Measurements from ENCODE around the gene DNASE1L1. TPM values are rescaled to one million over a fixed set of nuclear protein-coding genes. Genes with fewer than 3 reads are reported as not detected.
A peak's percentile ranks its signal among the peaks of the same experiment; 100 is the strongest.

DNASE1L1 gene
- polyA plus RNA-seq, 1 donor = 26.2 TPM

DNA sequence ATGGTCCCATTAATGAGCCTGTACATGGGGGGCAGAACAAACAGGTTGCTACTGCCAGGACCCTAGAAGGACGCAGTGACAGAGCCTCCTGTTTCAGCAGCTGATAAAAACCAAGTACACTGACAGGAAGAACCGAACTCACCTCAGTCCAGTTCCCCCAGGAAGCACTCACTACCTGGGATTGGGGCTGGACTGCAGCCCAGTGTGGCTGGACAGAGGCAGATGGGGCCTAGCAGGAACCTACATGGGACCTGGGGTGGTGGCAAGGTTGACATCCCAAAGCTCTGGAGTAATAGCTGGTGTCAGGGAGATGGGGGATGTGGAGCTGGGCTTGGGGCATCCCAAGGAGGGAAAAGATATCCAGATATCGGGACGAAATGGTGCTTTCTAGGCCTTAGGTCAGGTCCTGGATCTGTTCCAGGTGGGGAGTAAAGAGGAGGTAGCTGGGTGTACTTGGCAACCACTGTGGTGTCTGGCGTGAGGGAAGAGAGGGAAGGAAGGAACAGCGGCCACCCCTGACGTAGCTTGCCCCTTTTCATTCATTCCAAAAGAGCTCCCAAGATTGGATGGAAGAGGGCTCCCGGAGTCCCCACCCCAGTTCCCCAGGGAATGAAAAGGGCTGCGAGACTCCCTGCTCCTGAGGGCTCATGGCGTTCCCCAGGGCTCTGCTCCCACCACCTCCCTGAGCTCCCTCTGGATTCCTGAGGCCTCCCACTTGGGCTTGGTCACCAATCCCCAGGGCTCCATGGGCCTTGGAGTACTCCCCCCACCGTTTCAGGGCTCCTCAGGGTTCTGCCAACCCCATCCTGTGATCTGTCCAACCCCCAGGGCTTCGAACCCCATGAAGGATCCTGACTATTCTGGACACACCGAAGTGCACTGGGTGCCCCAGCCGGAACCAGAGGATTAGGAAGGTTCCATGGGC, 25.4 kb downstream of the DNASE1L1 start:
- DNase-seq = no peak
- Histone ChIP-seq H3K27ac (ENCODE audit: low read length) (no peak overlapping the region), H3K4me3 (ENCODE audit: low read length) (no peak overlapping the region), H3K27me3 (ENCODE audit: control insufficient read depth, insufficient read depth, low read length) (no peaks in the 10 kb centered on the region), H3K36me3 (ENCODE audit: control insufficient read depth, insufficient read depth, low read length) (peaks cover 3% of the 10 kb centered on the region), H3K9me3 (ENCODE audit: control insufficient read depth, low read depth, low read length) (no peaks in the 10 kb centered on the region), H3K4me1 (ENCODE audit: control insufficient read depth, insufficient read depth, low read length) (peaks cover 13% of the 10 kb centered on the region)
- no CpG with 5 or more reads among the region's 14 CpGs for WGBS (ENCODE audit: insufficient coverage, low lambda C conversion rate)

DNA sequence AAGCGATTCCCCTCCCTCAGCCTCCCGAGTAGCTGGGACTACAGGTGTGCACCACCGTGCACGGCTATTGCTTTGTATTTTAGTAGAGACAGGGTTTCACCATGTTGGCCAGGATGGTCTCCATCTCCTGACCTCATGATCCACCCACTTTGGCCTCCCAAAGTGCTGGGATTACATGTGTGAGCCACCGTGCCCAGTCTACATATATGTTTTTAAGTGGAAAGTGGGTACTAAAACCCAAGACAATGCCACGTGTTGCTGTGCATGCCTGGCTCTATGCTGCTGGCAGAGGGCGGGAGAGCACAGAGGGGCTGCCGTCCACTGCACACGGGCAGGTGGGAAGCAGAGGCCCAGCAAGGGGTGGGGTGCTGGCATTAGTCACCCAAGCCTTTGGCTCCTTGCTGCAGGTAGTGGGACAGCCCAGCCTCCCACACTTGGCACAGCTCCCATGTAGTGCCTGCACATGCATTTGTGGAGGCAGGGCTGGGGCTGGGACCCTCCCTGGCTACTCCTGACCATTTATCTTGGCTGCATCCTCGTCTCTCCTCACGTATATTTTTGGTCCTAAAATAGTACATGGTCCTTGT, 26.5 kb downstream of the DNASE1L1 start:
- DNase-seq = no peak
- no peak overlapping the region for H3K27ac ChIP-seq (ENCODE audit: low read length)
- H3K27me3 ChIP-seq (ENCODE audit: control insufficient read depth, insufficient read depth, low read length) = no peaks in the 10 kb centered on the region
- H3K4me3 ChIP-seq (ENCODE audit: low read length) = no peak overlapping the region
- WGBS (ENCODE audit: insufficient coverage, low lambda C conversion rate) = no CpG with 5 or more reads among the region's 11 CpGs
- peaks cover 16% of the 10 kb centered on the region for H3K4me1 ChIP-seq (ENCODE audit: control insufficient read depth, insufficient read depth, low read length)
- no peaks in the 10 kb centered on the region for H3K9me3 ChIP-seq (ENCODE audit: control insufficient read depth, low read depth, low read length)
- peaks cover 3% of the 10 kb centered on the region for H3K36me3 ChIP-seq (ENCODE audit: control insufficient read depth, insufficient read depth, low read length)

- WGBS (ENCODE audit: insufficient coverage, low lambda C conversion rate) = no CpG with 5 or more reads among the region's 6 CpGs
- Histone ChIP-seq H3K4me1 (ENCODE audit: control insufficient read depth, insufficient read depth, low read length) (peaks cover 16% of the 10 kb centered on the region), H3K27me3 (ENCODE audit: control insufficient read depth, insufficient read depth, low read length) (no peaks in the 10 kb centered on the region), H3K27ac (ENCODE audit: low read length) (no peak overlapping the region), H3K9me3 (ENCODE audit: control insufficient read depth, low read depth, low read length) (no peaks in the 10 kb centered on the region), H3K4me3 (ENCODE audit: low read length) (no peak overlapping the region), H3K36me3 (ENCODE audit: control insufficient read depth, insufficient read depth, low read length) (peaks cover 3% of the 10 kb centered on the region)
- DNase-seq = no peak
Observed at GRCh38 chrX:154381271-154381670, 27.8 kb downstream of the DNASE1L1 start.

- Histone ChIP-seq H3K27me3 (ENCODE audit: control insufficient read depth, insufficient read depth, low read length) (no peaks in the 10 kb centered on the region), H3K4me1 (ENCODE audit: control insufficient read depth, insufficient read depth, low read length) (peaks cover 16% of the 10 kb centered on the region), H3K4me3 (ENCODE audit: low read length) (no peak overlapping the region), H3K9me3 (ENCODE audit: control insufficient read depth, low read depth, low read length) (no peaks in the 10 kb centered on the region), H3K27ac (ENCODE audit: low read length) (no peak overlapping the region), H3K36me3 (ENCODE audit: control insufficient read depth, insufficient read depth, low read length) (peaks cover 3% of the 10 kb centered on the region)
- no peak for DNase-seq
- WGBS (ENCODE audit: insufficient coverage, low lambda C conversion rate) = no CpG with 5 or more reads among the region's 14 CpGs
Observed at GRCh38 chrX:154380787-154381186, 28.3 kb downstream of the DNASE1L1 start.

- DNase-seq = peak in 1 of 2 donors; percentile 15
- H3K4me1 ChIP-seq (ENCODE audit: control insufficient read depth, insufficient read depth, low read length) = peaks cover 16% of the 10 kb centered on the region
- H3K9me3 ChIP-seq (ENCODE audit: control insufficient read depth, low read depth, low read length) = no peaks in the 10 kb centered on the region
- H3K4me3 ChIP-seq (ENCODE audit: low read length) = peak overlapping the region; percentile 87
- peaks cover 3% of the 10 kb centered on the region for H3K36me3 ChIP-seq (ENCODE audit: control insufficient read depth, insufficient read depth, low read length)
- H3K27me3 ChIP-seq (ENCODE audit: control insufficient read depth, insufficient read depth, low read length) = no peaks in the 10 kb centered on the region
- no CpG with 5 or more reads among the region's 13 CpGs for WGBS (ENCODE audit: insufficient coverage, low lambda C conversion rate)
- peak overlapping the region; percentile 86 for H3K27ac ChIP-seq (ENCODE audit: low read length)
Observed at GRCh38 chrX:154380153-154380552, 28.9 kb downstream of the DNASE1L1 start.

DNA sequence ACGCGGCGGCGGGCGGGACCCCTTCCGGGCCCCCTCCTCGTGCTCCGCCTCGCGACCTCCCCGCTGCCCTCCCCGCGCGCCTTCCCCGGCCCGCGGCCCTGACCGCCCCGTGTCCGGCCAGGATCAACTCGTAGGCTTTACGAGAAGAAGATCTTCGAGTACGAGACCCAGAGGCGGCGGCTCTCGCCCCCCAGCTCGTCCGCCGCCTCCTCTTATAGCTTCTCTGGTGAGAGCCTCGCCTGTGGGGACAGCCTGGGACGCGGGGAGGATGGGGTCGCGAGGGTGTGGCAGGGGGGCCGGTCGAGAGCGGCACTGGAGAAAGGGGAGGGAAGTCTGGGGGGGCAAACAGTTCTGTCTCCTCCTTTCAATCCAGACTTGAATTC, 29.5 kb downstream of the DNASE1L1 start:
- no CpG with 5 or more reads among the region's 38 CpGs for WGBS (ENCODE audit: insufficient coverage, low lambda C conversion rate)
- Histone ChIP-seq H3K4me1 (ENCODE audit: control insufficient read depth, insufficient read depth, low read length) (peaks cover 16% of the 10 kb centered on the region), H3K4me3 (ENCODE audit: low read length) (peak overlapping the region; percentile 87), H3K9me3 (ENCODE audit: control insufficient read depth, low read depth, low read length) (no peaks in the 10 kb centered on the region), H3K27ac (ENCODE audit: low read length) (peak overlapping the region; percentile 86), H3K36me3 (ENCODE audit: control insufficient read depth, insufficient read depth, low read length) (peaks cover 3% of the 10 kb centered on the region), H3K27me3 (ENCODE audit: control insufficient read depth, insufficient read depth, low read length) (peaks cover 3% of the 10 kb centered on the region)
- DNase-seq = no peak

DNA sequence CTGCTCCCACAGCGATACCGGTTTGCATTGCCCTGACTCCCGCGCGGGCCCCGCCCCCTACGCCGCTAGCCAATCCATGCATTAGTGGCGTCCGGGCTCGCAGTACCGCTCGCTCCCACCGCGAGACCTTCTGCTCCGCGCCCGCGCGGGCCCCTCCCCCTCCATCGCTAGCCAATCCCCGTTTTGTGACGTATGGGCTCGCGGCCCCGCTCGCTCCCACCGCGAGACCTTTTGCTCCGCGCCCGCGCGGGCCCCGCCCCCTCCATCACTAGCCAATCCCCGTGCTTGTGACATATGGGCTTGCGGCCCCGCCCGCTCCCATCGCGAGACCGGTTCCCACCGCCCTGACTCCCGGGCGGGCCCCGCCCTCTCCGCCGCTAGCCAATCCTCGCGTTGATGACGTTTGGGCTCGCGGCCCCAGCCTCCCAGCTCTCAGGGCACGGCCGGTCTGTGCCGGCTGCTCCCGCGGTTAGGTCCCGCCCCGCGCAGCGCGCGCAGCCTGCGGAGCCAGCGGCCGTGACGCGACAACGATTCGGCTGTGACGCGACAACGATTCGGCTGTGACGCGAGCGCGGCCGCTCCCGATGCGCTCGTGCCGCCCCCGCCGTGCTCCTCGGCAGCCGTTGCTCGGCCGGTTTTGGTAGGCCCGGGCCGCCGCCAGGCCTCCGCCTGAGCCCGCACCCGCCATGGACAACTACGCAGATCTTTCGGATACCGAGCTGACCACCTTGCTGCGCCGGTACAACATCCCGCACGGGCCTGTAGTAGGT, 30.1 kb downstream of the DNASE1L1 start, which contains the start of gene EMD:
Gene EMD, plus strand, starts transcription at position 497 of the 770 bp plus-strand sequence. Its CDS starts 190 bp downstream, at position 687.
- Histone ChIP-seq H3K4me3 (ENCODE audit: low read length) (peak within 1 kb of the TSS; percentile 87), H3K27me3 (ENCODE audit: control insufficient read depth, insufficient read depth, low read length) (peaks cover 3% of the 10 kb centered on the region), H3K4me1 (ENCODE audit: control insufficient read depth, insufficient read depth, low read length) (peaks cover 12% of the 10 kb centered on the region), H3K9me3 (ENCODE audit: control insufficient read depth, low read depth, low read length) (no peaks in the 10 kb centered on the region), H3K36me3 (ENCODE audit: control insufficient read depth, insufficient read depth, low read length) (peaks cover 3% of the 10 kb centered on the region), H3K27ac (ENCODE audit: low read length) (peak within 1 kb of the TSS; percentile 89)
- WGBS (ENCODE audit: insufficient coverage, low lambda C conversion rate) = no CpG with 5 or more reads among the region's 103 CpGs
- peak; percentile 97 to 99 for DNase-seq

- WGBS (ENCODE audit: insufficient coverage, low lambda C conversion rate) = no CpG with 5 or more reads among the region's 79 CpGs
- Histone ChIP-seq H3K9me3 (ENCODE audit: control insufficient read depth, low read depth, low read length) (no peaks in the 10 kb centered on the region), H3K4me3 (ENCODE audit: low read length) (peak overlapping the region; percentile 41)
Observed at GRCh38 chrX:154378059-154378798, 30.8 kb downstream of the DNASE1L1 start.

DNA sequence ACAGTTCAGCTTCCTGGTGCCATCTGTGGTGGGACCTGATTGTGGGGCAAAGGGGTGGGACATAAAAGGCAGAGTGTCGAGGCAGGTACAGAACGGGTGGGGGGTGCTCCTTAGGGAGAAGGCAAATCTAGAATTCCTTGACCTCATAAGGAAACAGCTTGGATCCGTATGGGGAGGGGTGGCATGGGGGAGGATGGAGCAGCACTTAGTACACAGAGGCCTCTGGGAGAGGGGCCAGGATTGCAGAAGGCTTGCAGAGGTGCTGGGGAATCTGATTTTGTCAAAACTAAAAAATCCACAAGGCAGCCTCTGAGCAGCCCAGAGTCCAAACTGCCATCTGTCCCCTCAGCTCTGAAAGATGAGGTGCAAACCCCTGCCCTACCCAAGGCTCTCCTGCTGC, 32.3 kb downstream of the DNASE1L1 start:
- H3K27me3 ChIP-seq (ENCODE audit: control insufficient read depth, insufficient read depth, low read length) = peaks cover 13% of the 10 kb centered on the region
- peaks cover 3% of the 10 kb centered on the region for H3K9me3 ChIP-seq (ENCODE audit: control insufficient read depth, low read depth, low read length)
- H3K27ac ChIP-seq (ENCODE audit: low read length) = peak overlapping the region; percentile 89
- peaks cover 3% of the 10 kb centered on the region for H3K36me3 ChIP-seq (ENCODE audit: control insufficient read depth, insufficient read depth, low read length)
- H3K4me3 ChIP-seq (ENCODE audit: low read length) = no peak overlapping the region
- peaks cover 15% of the 10 kb centered on the region for H3K4me1 ChIP-seq (ENCODE audit: control insufficient read depth, insufficient read depth, low read length)
- no peak for DNase-seq
- WGBS (ENCODE audit: insufficient coverage, low lambda C conversion rate) = no CpG with 5 or more reads among the region's 3 CpGs

More at GRCh38 chrX:154378059-154378798, 30.8 kb downstream of the DNASE1L1 start:
- Histone ChIP-seq H3K27ac (ENCODE audit: low read length) (peak overlapping the region; percentile 89), H3K4me1 (ENCODE audit: control insufficient read depth, insufficient read depth, low read length) (peaks cover 15% of the 10 kb centered on the region), H3K27me3 (ENCODE audit: control insufficient read depth, insufficient read depth, low read length) (peaks cover 5% of the 10 kb centered on the region), H3K36me3 (ENCODE audit: control insufficient read depth, insufficient read depth, low read length) (peaks cover 3% of the 10 kb centered on the region)
- no peak for DNase-seq

Measured in large intestine (tissue), 3 donors.